GM19099 (cell line): ENCODE results near the gene TMEM209.

Experiments
- POLR2A ChIP-seq: IDR thresholded peaks from 3 replicates; pipeline ENCODE4 v1.6.1; 2011; ENCODE audit warnings: low read depth; ENCODE audit not compliant: insufficient read length; ENCODE audit errors: extremely low read depth

TMEM209 gene

DNA sequence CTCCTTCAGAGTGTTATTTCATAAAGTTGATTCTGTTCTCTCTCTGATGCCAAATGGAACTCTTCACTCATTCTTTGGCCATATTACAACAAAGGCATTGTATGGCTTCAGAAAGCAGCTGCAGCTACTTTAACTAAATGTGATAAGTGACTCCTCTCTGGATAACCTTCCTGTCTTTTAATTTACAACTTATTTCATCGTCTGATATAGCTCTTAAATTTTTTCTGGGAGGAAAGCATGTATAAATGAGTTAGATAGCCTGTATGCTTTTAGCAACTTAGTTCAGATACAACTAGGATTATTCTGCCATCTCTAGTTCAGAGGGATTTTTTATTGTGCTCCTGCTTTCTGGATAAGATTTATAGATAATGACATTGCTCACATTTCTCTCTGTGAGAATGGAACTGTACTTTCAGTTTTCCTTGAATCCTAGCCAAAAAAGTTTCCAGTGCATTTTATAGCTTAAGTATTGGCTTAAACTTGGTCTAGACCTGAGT lies 77.3 kb downstream of the TMEM209 start:
- no peak for TF ChIP-seq POLR2A

DNA sequence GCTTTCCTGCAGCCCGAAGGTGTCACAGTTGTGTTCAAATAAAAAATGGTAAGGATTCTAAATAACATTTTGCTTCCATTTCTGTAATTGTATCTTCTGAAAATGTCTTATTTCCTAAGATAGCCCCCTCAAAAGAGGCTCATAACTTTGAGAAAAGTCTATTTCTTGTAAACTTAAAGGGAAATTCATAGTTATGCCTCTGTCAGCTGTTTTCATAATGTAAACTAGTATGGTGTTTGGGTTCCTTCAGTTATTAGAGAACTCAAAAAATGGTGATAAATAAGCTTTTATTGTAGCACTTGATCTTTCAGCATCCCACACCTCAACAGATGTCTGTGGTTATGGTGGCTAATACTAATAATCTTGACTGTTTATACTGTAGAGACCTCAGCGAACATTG lies 77.8 kb downstream of the TMEM209 start:
- TF ChIP-seq POLR2A: no peak

DNA sequence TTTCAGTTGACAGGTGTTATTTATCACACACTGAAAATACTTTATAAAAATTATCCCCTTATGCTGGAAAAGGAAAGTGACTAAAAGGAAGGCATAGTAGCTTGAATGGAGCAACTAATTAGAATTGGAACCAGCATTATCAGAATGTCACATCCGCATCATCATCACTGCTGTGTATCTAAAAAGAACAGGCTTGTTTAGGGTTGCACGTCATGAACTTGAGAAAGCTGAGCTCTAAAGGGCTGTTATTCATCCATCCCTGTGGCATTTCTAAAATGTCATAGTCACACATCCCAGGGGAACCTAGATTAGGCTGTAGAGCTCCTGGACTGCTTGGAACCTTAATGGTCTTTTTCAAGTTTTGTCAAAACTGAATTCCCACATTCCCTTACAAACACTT lies 80.5 kb downstream of the TMEM209 start:
- no peak for TF ChIP-seq POLR2A

DNA sequence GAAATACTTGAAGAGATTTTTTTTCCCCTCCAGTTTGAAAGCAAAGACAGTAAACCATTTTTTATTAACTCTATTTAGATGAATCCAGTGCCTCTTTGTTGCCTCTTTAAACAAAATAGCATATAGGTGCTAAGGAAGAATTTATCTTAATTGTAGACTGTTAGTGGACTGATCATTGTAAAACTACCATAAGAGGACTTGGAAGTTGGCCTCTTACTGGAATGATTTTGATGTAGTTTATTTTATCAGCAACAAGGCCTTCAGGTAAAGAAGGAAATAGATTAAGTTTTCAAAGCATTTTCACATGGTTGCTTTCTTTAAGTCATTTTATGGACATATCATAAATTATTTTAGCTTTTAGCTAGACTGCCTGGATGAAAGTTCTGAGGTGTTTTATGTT lies 81.7 kb downstream of the TMEM209 start:
- no peak for TF ChIP-seq POLR2A

DNA sequence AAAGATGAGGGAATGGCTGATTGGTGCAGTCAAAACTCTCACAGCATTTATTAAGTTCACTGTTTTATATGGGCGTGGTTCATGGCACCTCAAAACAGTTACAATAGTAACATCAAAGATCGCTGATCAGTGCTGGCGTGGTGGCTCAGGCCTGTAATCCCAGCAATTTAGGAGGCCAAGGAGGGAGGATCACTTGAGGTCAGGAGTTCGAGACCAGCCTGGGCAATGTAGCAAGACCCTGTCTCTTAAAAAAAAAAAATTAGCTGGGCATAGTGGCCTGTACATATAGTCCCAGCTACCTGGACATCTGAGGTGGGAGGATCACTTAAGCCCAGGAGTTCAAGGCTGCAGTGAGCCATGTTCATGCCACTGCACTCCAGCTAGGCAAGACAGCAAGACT lies 86.4 kb downstream of the TMEM209 start:
- TF ChIP-seq POLR2A: no peak

DNA sequence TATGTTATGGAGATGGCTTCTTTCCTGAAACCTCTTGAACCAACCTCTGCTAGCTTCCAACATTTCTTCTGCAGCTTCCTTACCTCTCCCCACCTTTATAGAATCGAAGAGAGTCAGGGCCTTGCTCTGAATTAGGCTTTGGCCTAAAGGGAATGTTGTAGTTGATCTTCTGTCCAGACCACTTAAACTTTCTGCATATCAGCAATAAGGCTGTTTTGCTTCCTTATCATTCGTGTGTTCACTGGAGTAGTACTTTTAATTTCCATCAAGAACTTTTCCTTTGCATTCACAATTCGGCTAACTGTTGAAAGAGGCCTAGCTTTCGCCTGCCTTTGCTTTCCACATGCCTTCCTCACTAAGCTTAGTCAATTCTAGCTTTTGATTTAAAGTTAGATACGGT lies 86.9 kb downstream of the TMEM209 start:
- TF ChIP-seq POLR2A: no peak

DNA sequence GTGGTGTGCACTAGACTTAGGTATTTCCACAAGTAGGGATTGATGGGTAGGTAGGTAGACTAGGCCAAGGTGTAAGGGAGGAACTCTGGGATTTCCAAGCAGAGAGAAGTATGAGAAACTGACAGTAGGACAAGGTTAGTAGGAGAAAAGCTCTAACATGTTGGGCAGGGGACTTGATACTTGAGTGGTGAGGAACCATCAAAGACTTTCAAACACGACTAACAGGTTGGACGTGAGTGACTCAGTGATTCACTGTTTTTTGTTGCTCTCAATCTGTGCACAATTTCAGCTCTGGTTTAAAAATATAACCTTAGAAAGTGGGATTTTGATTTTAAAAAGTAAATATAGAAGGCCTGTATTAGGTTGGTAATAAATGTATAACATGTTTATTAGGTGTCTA lies 90.4 kb downstream of the TMEM209 start:
- no peak for TF ChIP-seq POLR2A
